DOHH2 (cell line): Measurements from ENCODE around the gene BCS1L.

Source experiments
- CTCF ChIP-seq: fragments of 200-600 bp; sonication (generic); IDR thresholded peaks from one replicate; pipeline ENCODE4 v1.5.1; 2014; ENCODE audit warnings: antibody characterized with exemption, mild to moderate bottlenecking, low read depth, low read length; ENCODE audit not compliant: poor library complexity, severe bottlenecking
- EZH2phosphoT487 ChIP-seq: fragments of 200-600 bp; sonication (generic); IDR thresholded peaks from 2 replicates; pipeline ENCODE4 v1.6.1; 2017; ENCODE audit warnings: borderline replicate concordance, mild to moderate bottlenecking, antibody characterized with exemption, low read length, moderate library complexity, mixed read lengths

GRCh38 chr2:218615868-218616315, 43.6 kb upstream of the BCS1L start:
- TF ChIP-seq CTCF (no peak), EZH2phosphoT487 (no peak)
